ENCODE data around the gene ARMS2.

DNA sequence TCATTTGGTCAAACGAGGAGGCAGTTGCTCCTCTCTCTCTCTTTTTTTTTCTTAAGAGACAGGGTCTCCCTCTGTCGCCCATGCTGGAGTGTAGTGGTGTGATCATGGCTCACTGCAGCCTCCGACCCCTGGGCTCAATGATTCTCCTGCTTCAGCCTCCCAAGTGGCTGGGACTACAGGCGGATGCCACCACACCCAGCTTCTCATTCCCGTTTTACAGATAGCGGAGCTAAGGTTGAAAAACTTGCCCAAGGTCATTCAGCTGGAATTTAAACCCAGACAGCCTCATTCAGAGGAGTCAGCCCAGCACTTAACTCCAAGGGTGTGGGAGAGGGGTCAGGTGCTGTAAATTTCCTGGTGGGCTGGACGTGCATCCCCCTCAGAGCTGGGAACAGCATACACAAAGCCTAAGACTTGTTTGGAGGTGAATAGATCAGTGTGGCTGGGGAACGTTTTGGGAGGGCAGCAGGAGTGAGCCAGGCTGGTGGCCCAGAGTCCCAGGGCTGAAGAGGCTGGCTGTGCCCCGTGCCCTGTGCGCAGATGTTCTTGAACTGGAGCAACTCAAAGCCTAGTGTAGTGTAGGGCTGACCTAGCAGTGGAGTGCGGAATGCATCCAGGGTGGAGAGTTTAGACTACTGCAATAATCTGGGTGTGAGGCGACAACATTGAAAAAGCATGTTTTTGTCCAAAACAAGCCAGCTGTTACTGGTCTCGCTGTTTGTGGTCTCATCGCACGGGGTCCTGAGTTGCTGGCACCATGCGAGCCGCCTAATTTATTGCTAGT is 9.2 kb downstream of the ARMS2 start:
- TF ChIP-seq, protein P1, sequence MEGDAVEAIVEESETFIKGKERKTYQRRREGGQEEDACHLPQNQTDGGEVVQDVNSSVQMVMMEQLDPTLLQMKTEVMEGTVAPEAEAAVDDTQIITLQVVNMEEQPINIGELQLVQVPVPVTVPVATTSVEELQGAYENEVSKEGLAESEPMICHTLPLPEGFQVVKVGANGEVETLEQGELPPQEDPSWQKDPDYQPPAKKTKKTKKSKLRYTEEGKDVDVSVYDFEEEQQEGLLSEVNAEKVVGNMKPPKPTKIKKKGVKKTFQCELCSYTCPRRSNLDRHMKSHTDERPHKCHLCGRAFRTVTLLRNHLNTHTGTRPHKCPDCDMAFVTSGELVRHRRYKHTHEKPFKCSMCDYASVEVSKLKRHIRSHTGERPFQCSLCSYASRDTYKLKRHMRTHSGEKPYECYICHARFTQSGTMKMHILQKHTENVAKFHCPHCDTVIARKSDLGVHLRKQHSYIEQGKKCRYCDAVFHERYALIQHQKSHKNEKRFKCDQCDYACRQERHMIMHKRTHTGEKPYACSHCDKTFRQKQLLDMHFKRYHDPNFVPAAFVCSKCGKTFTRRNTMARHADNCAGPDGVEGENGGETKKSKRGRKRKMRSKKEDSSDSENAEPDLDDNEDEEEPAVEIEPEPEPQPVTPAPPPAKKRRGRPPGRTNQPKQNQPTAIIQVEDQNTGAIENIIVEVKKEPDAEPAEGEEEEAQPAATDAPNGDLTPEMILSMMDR (IDR thresholded peaks at IDR 0.05; ENCODE audit: borderline replicate concordance, extremely low read depth, low read length, poor library complexity, severe bottlenecking): no peak
- TF ChIP-seq EZH2 (IDR thresholded peaks at IDR 0.05; ENCODE audit: borderline replicate concordance, low read depth, low read length, severe bottlenecking): no peak
